Medulla oblongata (tissue), 1 donor: ENCODE measurements around the gene UBE2Q2.
A peak's percentile ranks its signal among the peaks of the same experiment; 100 is the strongest.
"Not testable (repeated sequence)": the region's sequence is repeated elsewhere in the genome, so short reads cannot be mapped to it uniquely, and the experiment has no call there.

Source experiments
- DNase-seq: peaks from one replicate; pipeline ENCODE4 v3.0.0-alpha.2; 2015; ENCODE audit errors: extremely low spot score

UBE2Q2 gene

DNA sequence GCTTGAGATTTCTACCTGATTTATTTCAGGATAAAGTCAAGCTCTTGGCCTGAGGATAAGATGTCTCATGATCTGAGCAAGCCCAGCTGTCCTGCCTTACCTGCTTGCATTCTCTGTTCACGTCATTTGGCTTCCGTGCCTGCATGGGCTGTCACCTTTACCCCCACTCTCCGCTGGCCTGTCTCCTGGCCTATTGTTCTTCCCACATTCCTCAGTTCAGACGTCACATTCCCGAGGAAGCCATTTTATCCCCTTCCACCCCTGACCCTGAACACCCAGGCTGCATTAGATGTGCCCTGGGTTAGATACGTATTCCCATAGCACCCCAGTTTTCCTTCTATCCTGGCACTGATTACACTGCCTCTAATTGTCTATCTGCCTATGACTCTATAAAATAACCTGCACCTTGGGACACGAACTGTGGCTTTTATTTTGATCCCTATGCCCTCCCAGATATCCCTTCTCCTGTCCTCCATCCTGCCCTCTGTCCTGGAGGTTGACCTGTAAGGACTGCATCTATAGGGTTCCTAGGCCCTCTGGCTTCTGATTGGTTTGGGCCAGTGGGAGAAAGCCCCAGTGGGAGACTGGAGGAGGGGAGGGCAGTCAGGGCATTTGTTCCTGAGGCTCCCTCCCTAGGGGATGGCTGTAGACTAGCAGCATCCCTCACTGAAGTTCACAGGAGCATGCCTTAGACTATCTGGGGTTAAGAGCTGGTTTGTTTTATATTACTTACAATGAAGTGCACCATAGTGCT is 19.2 kb upstream of the UBE2Q2 start:
- DNase-seq: no peak

DNA sequence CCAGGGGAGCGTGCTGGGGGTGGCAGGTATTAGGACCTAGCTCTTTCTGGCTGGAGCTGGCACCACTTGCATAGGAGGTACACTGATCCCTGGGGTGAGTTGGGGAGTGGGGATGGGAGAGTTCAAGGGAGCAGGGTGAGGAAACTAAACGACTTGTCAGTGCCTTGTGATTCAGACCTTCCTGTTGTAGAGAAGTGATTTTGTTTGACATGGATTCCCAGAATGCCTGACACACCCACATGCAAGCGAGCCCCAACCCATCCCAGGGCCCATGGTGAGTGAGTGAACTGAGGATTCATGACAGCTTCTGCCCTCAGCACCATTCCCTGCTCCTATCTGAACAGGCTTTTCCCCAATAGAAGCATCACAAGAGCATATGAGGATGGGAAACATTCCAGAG is 15.6 kb upstream of the UBE2Q2 start:
- no peak for DNase-seq

DNA sequence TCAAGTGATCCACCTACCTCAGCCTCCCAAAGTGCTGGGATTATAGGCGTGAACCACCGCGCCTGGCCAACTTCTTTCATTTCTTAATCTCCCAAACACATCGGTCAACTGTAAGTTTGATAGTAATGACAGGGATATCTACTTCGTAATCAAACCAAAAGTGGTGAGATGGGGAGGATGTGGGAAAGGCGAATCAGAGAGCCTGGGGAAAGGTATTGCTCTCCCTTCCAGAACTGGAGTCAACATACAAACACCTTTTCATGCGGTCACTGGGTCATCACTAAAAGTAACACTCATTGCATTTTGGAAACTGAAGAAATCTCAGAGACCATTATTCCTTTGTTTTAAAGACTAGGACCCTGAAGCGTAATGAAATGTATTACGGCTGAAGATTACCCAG is 14.8 kb upstream of the UBE2Q2 start:
- no peak for DNase-seq

DNA sequence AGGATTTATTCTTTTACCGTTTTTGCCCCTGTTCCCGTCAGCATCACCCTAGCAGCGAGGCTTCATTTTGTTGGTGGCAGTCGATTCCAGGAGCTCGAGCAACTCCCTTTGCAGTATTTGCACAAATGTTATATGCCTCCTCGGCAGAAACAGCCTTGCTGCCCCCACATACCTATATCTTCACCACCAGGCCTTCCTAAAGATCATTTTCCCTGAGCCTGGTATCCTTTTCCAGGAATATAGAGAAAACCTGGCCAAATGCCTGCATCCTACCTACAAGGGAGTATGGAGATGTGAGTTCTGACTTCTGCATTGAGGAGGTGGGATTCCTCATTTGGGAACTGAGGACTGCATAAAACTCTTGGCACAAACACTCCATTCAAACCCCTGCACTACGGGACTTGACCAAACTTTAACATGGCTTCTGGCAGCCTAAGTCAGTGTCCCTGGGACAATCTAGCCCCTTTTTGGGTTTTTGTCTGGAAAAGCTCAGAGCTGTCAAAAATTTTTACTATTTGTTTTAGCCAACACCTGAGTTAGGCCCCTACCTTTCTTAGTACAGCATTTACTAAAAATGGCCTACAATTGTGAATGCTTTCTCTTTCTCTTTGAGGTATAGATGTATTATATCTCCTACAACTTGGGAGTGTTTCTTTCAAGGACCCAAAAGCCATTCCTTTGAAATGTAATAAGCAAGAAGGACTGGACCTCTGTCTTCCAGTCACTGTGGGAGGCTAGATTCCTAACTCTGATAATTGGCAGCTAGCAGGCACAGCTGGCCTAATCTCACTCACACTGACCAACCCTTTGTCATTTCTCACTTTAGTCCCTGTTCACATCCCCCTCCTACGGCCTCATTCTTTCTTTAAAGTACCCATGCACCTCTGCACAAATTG is 12.1 kb upstream of the UBE2Q2 start:
- DNase-seq: no peak

DNA sequence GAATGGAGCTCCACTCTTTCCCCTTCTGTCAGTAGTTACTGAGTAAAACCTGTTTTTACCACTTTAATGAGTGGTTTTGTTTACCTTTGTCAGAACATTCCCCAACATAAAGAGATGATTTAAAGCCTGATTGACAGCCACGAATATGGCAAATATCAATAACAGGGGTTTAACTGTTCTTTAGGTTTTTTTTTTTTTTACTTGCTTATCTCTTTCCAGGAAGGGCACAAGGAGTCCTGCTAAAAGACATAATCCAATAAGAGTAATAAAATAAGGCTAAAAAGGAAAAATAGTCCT is 11.5 kb upstream of the UBE2Q2 start:
- no peak for DNase-seq

DNA sequence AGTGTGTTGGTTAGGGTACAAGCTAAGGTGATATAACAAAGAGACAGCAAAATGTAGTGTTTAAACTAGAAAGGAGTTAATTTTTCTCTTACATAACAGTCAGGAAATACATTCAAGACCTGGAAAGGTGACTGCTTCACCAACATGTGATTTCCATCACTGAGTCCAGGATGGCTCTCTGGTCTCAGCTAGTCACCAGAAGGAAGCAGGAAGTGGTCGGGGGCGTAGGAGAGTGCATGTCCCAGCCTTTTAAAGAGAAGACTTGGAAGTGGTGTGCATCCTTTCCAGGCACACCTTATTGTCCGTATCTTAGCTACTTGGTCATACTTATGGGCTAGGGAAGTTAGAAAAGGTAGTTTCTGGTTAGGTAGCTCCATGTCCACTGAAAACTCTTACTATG is 11.1 kb upstream of the UBE2Q2 start:
- DNase-seq: no peak

DNA sequence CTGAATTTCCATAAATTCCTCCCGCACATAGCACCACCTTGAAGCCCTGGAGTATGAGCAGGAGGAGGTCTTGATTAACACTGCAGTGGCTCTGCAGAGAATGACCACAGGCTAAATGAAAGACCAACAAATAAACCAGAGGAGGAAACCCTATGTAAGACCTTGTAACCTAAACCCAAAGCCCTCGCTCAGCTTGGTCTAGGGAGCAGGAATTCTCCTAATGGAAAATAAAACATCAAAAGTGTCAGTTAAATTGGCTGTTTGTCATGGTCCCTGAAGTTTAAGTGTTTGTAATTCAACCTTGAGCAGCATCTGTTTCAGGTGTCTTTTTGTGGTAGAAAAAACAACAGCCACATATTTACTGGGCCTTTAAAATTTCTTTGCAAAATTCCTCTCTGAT is 9.2 kb upstream of the UBE2Q2 start:
- DNase-seq: no peak

DNA sequence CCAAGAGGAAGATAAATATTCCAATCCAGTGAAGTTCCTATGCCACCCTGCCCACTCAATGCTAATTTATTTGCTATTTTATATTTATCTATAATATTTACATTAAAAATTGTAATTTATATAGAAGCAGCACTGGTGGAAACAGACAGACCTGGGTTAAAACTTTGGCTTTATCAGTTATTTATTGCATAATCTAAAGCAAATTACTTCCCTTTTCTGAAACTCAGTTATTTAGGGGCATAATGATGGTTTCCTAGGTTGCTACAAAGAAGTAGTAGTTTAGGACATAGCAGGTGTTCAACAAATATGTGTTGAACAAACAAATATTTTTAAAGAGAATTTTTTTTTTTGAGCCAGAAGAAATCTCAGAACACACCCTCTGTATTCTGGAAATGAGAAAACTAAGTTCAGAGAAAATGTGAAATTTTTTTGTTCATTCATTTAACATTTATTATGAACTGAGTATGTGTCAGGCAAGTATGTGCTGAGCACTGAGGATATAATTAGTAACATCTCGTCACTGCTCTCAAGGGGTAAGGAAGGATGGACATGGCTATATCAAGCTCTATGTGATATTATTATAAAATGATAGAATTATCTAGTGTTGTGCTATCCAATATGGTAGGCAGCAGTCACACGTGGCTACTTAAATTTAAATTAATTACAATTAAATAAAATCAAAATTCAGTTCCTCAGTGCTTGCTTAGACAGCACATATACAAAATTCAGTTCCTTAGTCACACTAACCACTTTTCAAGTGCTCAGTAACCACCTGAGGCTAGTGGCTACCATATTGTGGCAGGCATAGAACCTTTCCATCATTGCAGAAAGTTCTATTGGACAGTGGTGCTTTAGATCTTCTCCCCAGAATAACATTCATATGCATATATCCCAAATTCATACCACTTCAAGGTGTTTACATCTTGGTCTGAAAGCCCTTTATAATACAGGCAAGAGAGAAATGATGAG is 7.0 kb upstream of the UBE2Q2 start:
- no peak for DNase-seq

DNA sequence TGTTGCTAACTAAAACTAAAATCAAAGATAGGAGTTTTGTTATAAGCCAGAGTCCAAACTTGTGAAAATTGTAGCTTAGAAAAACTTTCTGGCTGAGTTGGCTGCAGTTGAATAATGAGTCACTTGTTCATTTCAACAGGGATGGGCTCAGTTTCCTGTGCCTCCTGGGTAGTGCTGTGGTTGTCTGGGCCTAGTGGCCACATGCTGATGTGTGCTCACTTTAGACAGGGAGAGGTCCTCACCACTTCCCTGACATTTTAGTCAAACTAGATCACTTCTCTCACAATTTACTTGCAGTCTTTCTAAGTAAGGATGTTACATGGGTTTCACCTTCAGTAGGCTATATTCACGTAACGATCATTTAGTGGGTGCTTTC is 6.3 kb upstream of the UBE2Q2 start:
- no peak for DNase-seq

DNA sequence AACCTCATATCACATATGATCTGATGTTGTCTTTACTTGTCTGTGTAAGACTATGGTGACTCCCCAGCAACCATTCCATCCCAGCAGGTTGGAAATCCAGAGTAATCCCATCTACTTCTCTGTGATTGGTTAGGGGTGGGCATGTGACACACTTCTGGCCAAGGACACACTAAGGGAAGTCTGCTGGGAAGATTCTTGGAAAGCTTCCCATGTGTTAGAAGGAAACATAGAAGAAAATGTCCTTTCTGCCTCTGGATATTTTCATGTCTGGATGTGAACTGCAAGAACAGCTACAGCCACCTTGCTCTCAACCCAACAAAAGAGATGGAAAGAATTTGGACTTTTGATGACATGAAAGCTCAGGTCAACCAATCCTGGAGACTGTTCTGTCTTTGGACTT is 2.6 kb upstream of the UBE2Q2 start:
- no peak for DNase-seq

DNA sequence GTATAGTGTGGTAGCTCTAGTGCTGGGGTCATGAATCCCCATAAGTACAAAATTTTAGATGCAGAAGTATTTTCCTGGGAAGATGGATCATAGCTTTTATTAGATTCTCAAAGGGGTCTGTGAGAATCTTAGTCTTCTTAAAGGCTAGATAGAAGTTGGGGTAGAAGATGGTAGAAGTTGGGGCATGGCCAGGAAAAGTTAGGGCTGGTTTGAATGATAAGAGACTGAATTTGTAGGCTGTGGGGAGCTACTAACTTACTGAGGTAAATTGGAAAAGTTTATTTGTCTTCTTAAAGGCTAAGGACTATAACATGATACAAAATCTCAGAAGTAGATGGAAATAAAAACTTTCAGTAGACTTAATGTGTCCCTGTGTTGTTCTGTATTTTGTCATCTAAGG is 1.6 kb upstream of the UBE2Q2 start:
- DNase-seq: no peak

DNA sequence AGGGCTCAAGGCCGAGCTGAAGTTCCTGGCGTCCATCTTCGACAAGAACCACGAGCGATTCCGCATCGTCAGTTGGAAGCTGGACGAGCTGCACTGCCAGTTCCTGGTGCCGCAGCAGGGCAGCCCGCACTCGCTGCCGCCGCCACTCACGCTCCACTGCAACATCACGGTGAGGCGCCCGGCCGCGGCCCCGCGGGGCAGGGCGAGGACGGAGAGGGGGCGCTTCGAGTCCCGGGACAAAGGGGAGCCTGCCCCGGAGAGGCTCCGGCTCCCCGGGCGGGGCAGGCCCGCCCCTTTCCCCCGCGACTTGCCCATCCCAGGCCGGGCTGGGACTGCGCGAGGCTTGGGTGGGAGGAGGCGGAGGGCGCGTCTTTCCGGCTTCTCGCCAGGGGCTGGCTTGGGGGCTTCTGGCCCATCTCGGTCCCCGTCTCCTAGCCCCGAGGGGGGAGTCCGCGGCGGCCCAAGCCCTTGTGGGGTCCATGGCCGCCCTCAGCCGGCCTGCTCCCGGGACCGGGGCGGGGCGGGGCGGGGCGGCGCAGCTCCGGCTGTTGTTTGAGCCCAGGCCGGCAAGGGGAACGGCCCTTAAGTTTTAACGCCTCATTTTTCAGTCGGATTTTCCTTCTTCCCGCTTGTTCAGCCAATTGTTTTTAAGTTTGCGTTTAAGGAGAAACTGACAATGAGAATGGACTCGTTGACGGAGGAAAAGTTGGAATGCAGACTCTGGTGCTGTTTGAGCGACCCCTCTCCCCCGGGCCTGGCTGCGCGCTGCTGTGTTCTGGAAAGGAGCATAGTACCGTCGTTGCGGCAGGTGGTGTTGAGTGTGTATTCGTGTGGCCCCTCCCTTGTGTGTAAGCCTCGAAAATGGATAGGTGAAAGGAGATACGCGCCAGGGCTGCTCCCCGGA is 683 bp downstream of the UBE2Q2 start:
- peak; percentile 55 for DNase-seq

DNA sequence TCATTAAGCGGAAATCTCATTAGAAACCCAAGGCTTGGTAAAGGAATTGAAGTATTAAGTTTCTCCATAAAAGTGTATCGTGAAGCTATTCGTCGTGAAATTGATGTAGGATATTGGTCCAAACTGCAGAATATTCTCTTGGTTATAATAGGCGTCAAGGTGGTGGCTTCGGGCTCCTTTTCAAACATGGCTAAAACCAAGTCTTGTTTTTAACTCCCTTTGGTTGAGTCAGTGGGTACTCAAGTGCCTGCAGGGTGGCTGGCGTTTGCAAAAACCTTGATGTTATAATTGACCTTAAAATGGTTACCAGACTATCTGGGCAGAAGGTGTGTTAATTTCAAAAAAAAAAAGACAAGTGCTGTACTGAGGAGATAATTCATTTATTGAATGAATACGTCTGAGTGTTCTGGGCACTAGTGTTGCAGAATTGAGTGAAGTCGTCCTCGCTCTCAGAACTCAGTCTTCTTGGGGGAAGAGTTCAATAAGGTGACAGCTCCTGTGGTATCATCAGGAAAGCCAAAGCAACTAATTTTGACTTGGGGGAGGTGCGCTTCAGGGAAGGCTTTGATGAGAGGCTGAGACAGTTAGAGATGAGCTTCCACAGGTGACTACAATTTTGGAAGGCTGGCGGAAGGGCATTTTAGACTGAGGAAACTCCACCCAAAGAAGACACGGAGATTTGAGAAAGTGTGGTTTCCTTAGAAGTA is 1.5 kb downstream of the UBE2Q2 start:
- DNase-seq: no peak

DNA sequence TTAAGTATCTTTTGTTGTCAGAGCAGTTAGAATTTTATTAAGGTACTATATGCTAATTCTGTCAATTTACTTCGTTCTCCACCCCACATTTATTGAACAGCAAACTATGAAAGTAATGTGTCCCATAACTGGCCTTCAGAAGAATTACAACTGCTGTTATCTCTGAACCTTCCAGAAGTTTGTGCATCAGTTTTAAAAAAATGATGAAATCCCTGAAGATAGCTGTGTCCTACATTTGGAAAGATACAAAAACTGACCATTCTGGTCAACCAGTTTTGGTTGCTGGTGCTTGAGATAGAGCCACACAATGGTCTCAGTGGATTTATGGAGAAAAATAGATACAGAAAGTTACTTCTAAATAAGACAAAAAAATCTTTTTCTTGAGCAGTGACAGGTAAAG is 5.9 kb downstream of the UBE2Q2 start:
- DNase-seq: no peak

DNA sequence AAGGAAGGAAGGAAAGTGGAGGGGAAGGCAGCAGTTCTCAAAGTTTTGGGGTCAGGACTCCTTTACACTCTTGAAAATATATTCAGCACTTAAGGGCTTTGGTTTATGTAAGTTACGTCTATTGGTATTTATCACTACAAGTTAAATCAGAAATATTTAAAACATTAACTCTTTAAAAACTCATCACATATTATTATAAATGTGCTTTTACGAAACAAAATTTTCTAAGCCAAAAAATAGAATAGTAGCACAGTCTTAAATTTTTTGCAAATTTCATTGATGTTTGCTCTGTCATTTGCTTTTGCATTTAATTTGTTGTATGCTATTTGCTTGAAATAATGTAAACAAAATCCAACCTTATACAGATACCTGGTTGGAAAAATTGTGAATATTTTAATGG is 7.5 kb downstream of the UBE2Q2 start:
- no peak for DNase-seq

DNA sequence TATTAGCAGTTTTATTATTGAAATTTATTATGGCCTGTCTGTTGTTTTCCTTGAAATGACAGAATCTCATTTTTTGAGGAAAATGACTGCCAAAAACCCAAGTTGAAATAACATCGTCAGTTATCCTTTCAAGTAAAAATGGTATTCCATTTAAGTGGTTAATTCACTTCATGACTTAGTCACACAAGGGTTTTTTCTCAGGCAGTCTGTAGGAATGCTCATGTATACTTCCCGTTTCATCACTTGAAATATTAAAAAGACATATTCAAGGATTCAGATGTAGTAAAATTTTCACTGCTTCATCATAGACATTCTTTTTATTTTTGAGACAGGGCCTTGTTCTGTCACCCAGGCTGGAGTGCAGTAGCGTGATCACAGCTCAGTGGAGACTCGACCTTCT is 8.3 kb downstream of the UBE2Q2 start:
- DNase-seq: not testable (repeated sequence)

DNA sequence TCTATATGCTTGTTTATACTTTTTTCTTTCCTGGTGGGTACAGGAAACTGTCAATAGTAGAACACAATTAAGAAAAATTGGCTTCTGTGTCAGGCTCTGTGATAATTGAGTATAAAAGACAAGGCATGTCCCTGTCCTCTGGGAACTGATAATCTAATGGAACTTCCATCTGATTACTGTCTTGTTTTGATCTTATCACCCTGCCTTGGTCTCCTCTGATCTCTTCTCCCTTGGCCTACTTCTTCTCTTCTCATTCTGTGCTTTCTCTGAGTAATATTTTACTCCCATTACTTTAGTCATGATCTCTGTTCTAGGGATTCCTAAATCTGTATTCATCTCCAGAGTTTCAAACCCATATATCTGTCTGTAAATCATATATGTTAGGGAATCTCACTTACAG is 14.6 kb downstream of the UBE2Q2 start:
- no peak for DNase-seq

DNA sequence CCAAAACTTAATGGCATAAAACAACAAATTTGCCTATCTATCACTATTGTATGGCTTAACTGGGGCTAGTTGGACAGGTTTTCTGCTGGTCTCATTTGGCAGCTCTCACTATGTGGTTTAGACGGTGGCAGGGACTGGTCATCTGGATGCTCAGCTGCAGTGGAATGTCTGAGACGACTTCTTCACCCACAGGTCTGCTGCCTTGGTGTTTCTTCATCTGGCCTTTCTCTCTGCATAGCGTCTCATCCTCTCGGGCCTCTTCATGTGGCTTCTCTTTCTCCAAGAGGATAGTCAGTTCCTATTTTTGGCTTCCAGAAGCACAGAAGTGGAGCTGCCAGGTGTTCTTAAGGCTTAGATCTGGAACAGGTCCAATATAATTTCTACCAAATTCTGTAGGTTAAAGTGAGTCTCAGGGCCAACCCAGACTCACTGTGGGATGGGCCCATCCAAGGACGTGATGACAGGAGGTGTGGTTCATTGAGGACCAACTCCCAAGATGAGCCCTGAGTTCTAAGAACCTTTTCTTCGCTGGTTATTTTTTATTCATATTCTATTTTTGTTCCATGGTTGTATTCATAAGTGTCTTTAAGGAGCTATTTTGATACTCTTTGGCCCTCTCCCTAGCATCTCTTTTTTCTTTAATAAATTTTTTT is 18.6 kb downstream of the UBE2Q2 start:
- no peak for DNase-seq

DNA sequence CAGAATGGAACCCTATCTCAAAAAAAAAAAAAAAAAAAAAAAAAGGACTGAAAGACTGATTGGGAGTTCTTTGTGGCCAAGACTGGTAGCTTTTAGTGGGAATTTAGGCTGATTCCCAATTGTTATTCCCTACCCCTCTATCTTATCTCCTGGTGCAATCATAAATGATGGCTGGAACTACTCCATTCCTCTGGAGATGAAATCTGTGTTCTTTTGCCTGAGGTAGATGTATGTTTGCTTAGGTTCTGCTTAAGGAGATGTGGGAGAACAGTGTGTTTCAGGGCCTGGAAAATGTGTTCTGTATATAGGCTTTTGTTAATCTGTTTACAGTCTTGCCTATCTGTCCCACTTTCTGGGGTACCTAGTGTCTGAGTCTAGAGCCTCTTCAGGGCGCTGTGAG is 19.5 kb downstream of the UBE2Q2 start:
- no peak for DNase-seq
